Measurements from ENCODE around the gene YIPF1. TPM values are rescaled to one million over a fixed set of nuclear protein-coding genes. Genes with fewer than 3 reads are reported as not detected.

The YIPF1 gene
- total RNA-seq, 1 experiment from 2014 or later: 21.9 TPM

DNA sequence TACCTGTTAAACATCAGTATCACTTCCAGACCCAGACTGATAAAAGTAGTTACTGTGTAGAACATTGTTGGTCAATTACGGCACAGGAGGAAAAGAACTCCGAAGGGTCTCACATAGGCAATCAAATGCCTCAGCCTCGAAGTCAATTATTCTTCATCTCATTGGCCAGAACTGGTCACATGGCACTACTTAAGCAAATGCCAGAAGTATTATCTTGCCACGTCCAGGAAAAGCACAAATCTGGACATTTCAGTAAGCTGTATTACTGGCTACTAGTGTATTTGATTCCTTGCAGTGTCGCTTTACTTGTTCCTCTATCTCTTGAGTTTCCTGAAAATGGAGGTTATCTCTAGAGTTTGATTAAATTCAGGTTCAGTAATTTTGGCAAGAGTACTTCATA is 28.7 kb upstream of the YIPF1 start:
- 0 out of 2 replicates have a peak, but pooled peaks cover 5% of the 10 kb centered on the region for H3K9me3 Mint-ChIP-seq

DNA sequence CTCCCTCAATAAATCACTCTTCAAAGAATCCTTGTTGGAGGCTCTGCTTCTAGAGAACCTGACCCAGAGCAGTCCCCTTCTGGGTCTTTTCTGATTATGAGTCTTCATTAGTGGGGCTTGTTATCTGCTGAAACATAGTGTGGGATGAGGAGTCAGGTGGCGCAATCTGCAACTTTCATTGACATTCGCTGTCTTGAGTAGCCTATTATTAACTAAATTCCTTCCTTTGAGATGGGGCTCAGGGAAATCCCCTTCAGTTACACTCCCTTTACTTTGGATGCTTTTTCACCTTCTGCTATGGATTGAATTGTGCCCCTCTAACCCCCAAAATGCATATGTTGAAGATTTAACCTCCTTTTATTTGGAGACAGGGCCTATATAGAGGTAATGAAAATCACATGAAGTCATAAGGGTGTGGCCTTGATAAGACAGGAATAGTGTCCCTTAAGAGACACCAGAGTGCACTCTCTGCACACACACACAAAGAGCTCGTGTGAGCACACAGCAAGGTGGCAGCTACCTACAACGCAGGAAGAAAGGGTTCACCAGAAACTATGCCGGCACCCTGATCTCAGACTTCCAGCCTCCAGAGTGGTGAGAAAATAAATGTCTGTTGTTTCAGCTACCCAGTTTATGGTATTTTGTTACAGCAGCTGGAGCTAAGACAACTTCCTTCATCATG is 23.9 kb upstream of the YIPF1 start:
- H3K4me3 Mint-ChIP-seq: peak overlapping the region; percentile 31
- peak; percentile 72 for ATAC-seq
- peak overlapping the region; percentile 82; the same call in 1 of the 2 replicates for H3K27ac Mint-ChIP-seq
- CTCF ChIA-PET: interaction anchor here (0.8 to 2.8 kb wide), 6 partner anchors 32 to 53 kb away, joined by 3 to 19 read pairs (median 8); partner anchors contain the start of genes IFT25 and LRRC42
- no peak for TF ChIP-seq KAT7 (CRISPR knock-in tag; IDR thresholded peaks at IDR 0.05; ENCODE audit: borderline replicate concordance)
- H3K9me3 Mint-ChIP-seq: no peaks in the 10 kb centered on the region
- H3K27me3 Mint-ChIP-seq (ENCODE audit: low read depth): no peaks in the 10 kb centered on the region
- H3K4me1 Mint-ChIP-seq: peaks cover 29% of the 10 kb centered on the region
- POLR2A ChIA-PET: no interaction called here
- no peak for DNase-seq (ENCODE audit: low spot score)
- peaks cover 4% of the 10 kb centered on the region; the same call in 1 of the 2 replicates for H3K36me3 Mint-ChIP-seq

More for the DNA sequence above, 28.7 kb upstream of the YIPF1 start:
- ChIA-PET POLR2A (no interaction called here), CTCF (no interaction called here)
- Mint-ChIP-seq H3K27me3 (ENCODE audit: low read depth) (no peaks in the 10 kb centered on the region), H3K36me3 (peaks cover 13% of the 10 kb centered on the region), H3K27ac (no peak overlapping the region), H3K4me1 (peaks cover 18% of the 10 kb centered on the region), H3K4me3 (no peak overlapping the region)
- no peak for TF ChIP-seq NR3C1 (CRISPR knock-in tag; conservative IDR thresholded peaks at IDR 0.05; ENCODE audit: low read depth)
- no peak for TF ChIP-seq ZNF416 (CRISPR knock-in tag; IDR thresholded peaks at IDR 0.05)
- TF ChIP-seq, protein P1, sequence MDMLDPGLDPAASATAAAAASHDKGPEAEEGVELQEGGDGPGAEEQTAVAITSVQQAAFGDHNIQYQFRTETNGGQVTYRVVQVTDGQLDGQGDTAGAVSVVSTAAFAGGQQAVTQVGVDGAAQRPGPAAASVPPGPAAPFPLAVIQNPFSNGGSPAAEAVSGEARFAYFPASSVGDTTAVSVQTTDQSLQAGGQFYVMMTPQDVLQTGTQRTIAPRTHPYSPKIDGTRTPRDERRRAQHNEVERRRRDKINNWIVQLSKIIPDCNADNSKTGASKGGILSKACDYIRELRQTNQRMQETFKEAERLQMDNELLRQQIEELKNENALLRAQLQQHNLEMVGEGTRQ (CRISPR knock-in tag; IDR thresholded peaks at IDR 0.05): peak; percentile 53; the same call in 1 of the 2 replicates
- TF ChIP-seq ZNF396 (CRISPR knock-in tag; IDR thresholded peaks at IDR 0.05; ENCODE audit: borderline replicate concordance): no peak
- TF ChIP-seq RELA (CRISPR knock-in tag; IDR thresholded peaks at IDR 0.05; ENCODE audit: borderline replicate concordance): no peak
- TF ChIP-seq HMGA2 (CRISPR knock-in tag; IDR thresholded peaks at IDR 0.05): no peak
- no peak for DNase-seq (ENCODE audit: low spot score)
- ATAC-seq: no peak

DNA sequence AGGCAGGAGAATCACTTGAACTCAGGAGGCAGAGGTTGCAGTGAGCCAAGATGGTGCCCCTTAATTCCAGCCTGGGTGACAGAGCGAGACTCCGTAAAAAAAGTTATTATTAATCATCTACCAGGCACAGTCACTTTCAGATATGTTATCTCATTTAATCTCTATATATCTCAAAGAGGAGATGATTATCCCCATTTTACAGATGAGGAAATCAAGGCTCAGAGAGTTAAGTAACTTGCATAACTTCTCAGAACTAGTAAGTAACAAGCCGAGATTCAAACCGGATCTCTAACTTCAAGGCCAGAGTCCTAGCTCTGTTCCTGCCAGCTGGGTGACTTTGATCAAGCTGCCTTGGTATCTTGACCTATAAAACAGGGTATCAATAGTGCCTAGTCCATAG is 21.8 kb upstream of the YIPF1 start:
- peaks cover 29% of the 10 kb centered on the region for H3K4me1 Mint-ChIP-seq
- no peak overlapping the region for H3K27ac Mint-ChIP-seq
- H3K36me3 Mint-ChIP-seq: peaks cover 4% of the 10 kb centered on the region; the same call in 1 of the 2 replicates
- CTCF ChIA-PET: no interaction called here
- DNase-seq (ENCODE audit: low spot score) (no peak), ATAC-seq (no peak)
- POLR2A ChIA-PET: no interaction called here
- no peak overlapping the region for H3K4me3 Mint-ChIP-seq
- no peaks in the 10 kb centered on the region for H3K9me3 Mint-ChIP-seq
- no peaks in the 10 kb centered on the region for H3K27me3 Mint-ChIP-seq (ENCODE audit: low read depth)
- TF ChIP-seq, protein P2, sequence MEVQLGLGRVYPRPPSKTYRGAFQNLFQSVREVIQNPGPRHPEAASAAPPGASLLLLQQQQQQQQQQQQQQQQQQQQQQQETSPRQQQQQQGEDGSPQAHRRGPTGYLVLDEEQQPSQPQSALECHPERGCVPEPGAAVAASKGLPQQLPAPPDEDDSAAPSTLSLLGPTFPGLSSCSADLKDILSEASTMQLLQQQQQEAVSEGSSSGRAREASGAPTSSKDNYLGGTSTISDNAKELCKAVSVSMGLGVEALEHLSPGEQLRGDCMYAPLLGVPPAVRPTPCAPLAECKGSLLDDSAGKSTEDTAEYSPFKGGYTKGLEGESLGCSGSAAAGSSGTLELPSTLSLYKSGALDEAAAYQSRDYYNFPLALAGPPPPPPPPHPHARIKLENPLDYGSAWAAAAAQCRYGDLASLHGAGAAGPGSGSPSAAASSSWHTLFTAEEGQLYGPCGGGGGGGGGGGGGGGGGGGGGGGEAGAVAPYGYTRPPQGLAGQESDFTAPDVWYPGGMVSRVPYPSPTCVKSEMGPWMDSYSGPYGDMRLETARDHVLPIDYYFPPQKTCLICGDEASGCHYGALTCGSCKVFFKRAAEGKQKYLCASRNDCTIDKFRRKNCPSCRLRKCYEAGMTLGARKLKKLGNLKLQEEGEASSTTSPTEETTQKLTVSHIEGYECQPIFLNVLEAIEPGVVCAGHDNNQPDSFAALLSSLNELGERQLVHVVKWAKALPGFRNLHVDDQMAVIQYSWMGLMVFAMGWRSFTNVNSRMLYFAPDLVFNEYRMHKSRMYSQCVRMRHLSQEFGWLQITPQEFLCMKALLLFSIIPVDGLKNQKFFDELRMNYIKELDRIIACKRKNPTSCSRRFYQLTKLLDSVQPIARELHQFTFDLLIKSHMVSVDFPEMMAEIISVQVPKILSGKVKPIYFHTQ (CRISPR knock-in tag; IDR thresholded peaks at IDR 0.05): no peak
- TF ChIP-seq, protein P3, sequence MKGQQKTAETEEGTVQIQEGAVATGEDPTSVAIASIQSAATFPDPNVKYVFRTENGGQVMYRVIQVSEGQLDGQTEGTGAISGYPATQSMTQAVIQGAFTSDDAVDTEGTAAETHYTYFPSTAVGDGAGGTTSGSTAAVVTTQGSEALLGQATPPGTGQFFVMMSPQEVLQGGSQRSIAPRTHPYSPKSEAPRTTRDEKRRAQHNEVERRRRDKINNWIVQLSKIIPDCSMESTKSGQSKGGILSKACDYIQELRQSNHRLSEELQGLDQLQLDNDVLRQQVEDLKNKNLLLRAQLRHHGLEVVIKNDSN (CRISPR knock-in tag; IDR thresholded peaks at IDR 0.05): no peak
- TF ChIP-seq JUN (CRISPR knock-in tag; IDR thresholded peaks at IDR 0.05) (no peak), PRRX2 (CRISPR knock-in tag; IDR thresholded peaks at IDR 0.05) (no peak), ZNF423 (CRISPR knock-in tag; IDR thresholded peaks at IDR 0.05) (no peak), GTF2I (CRISPR knock-in tag; conservative IDR thresholded peaks at IDR 0.05) (no peak), SMAD4 (CRISPR knock-in tag; IDR thresholded peaks at IDR 0.05) (no peak), MYBL2 (CRISPR knock-in tag; IDR thresholded peaks at IDR 0.05) (no peak)
- TF ChIP-seq, protein P4, sequence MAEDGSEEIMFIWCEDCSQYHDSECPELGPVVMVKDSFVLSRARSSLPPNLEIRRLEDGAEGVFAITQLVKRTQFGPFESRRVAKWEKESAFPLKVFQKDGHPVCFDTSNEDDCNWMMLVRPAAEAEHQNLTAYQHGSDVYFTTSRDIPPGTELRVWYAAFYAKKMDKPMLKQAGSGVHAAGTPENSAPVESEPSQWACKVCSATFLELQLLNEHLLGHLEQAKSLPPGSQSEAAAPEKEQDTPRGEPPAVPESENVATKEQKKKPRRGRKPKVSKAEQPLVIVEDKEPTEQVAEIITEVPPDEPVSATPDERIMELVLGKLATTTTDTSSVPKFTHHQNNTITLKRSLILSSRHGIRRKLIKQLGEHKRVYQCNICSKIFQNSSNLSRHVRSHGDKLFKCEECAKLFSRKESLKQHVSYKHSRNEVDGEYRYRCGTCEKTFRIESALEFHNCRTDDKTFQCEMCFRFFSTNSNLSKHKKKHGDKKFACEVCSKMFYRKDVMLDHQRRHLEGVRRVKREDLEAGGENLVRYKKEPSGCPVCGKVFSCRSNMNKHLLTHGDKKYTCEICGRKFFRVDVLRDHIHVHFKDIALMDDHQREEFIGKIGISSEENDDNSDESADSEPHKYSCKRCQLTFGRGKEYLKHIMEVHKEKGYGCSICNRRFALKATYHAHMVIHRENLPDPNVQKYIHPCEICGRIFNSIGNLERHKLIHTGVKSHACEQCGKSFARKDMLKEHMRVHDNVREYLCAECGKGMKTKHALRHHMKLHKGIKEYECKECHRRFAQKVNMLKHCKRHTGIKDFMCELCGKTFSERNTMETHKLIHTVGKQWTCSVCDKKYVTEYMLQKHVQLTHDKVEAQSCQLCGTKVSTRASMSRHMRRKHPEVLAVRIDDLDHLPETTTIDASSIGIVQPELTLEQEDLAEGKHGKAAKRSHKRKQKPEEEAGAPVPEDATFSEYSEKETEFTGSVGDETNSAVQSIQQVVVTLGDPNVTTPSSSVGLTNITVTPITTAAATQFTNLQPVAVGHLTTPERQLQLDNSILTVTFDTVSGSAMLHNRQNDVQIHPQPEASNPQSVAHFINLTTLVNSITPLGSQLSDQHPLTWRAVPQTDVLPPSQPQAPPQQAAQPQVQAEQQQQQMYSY (CRISPR knock-in tag; IDR thresholded peaks at IDR 0.05): no peak
- TF ChIP-seq, protein P5, sequence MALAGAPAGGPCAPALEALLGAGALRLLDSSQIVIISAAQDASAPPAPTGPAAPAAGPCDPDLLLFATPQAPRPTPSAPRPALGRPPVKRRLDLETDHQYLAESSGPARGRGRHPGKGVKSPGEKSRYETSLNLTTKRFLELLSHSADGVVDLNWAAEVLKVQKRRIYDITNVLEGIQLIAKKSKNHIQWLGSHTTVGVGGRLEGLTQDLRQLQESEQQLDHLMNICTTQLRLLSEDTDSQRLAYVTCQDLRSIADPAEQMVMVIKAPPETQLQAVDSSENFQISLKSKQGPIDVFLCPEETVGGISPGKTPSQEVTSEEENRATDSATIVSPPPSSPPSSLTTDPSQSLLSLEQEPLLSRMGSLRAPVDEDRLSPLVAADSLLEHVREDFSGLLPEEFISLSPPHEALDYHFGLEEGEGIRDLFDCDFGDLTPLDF (CRISPR knock-in tag; IDR thresholded peaks at IDR 0.05): no peak
- TF ChIP-seq, protein P6, sequence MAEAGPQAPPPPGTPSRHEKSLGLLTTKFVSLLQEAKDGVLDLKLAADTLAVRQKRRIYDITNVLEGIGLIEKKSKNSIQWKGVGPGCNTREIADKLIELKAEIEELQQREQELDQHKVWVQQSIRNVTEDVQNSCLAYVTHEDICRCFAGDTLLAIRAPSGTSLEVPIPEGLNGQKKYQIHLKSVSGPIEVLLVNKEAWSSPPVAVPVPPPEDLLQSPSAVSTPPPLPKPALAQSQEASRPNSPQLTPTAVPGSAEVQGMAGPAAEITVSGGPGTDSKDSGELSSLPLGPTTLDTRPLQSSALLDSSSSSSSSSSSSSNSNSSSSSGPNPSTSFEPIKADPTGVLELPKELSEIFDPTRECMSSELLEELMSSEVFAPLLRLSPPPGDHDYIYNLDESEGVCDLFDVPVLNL (CRISPR knock-in tag; IDR thresholded peaks at IDR 0.05; ENCODE audit: borderline replicate concordance, low read depth): no peak
- TF ChIP-seq, protein P7, sequence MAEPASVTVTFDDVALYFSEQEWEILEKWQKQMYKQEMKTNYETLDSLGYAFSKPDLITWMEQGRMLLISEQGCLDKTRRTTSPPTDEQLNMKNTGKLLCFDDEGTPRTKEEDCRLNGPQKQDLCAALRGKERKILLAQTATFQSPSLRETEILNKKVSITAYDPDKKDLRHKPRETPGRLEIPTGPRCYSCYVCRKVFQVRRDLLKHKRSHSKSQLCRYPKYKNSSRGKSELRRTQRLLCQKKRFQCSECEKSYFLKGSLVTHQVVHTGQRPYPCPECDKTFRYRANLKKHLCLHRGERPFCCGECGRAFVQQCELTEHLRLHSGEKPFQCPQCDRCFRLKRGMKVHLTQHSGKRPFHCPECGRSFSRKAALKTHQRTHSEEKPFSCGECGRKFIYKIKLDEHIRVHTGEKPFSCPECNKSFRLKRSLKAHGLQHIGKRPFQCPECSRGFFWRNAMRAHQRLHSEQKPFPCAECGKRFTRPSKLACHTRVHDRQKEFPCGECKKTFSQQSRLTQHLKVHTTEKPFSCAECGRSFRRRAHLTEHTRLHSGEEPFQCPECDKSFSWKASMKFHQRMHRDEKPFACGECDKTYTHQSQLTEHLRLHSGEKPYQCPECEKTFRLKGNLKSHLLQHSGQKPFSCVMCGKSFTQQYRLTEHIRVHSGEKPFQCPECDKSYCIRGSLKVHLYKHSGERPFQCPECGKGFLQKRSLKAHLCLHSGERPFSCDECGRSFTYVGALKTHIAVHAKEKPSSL (CRISPR knock-in tag; conservative IDR thresholded peaks at IDR 0.05): no peak
